ENCODE results near the gene TMEM25. TPM values are rescaled to one million over a fixed set of nuclear protein-coding genes. Genes with fewer than 3 reads are reported as not detected.

The TMEM25 gene
- total and polyA plus RNA-seq, 2 of the 13 experiments (the other 11 are each of a cell fraction or from before 2014, with no cell fraction given), result 7.5 to 17.2 TPM

DNA sequence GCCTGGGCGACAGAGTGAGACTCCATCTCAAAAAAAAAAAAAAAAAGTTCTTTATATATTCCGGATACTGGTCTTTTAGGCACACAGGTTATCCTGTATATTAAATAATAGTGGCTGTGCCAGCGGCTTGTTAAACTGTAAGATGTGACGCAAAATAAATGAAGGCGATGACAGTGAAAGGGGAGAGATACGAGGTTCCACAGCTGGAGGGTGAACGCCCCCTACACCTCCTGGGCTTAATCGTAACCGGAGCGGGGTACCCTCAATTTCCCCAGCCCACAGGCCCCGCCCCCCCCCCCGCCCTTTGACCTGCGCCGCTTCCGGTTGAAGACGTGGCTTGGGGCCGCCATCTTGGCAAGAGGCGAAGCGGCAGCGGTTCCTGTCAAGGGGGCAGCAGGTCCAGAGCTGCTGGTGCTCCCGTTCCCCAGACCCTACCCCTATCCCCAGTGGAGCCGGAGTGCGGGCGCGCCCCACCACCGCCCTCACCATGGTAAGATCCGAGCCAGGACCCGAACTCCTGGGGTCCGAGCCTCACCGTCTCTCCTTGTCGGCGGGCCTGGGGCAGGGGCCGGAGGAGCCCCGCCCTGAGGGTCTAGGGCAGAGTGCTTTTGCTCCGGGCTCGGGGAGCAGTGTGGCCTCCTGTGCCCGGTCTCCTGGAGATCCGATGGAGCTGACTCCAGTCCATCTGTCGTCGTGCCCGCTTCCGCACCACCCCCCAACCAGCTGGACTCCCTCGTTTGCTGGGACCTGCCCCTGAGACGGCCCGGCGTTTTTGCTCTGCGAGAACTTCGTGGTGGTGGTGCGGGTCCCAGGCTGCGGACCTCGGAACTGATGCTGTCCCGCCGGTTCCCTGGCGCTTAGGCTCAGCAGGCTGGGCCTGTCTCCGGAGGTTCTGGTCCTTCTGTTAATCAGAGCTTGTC lies 41.3 kb downstream of the TMEM25 start, which contains the start of gene ARCN1 (continued):
- TF ChIP-seq, protein P1, sequence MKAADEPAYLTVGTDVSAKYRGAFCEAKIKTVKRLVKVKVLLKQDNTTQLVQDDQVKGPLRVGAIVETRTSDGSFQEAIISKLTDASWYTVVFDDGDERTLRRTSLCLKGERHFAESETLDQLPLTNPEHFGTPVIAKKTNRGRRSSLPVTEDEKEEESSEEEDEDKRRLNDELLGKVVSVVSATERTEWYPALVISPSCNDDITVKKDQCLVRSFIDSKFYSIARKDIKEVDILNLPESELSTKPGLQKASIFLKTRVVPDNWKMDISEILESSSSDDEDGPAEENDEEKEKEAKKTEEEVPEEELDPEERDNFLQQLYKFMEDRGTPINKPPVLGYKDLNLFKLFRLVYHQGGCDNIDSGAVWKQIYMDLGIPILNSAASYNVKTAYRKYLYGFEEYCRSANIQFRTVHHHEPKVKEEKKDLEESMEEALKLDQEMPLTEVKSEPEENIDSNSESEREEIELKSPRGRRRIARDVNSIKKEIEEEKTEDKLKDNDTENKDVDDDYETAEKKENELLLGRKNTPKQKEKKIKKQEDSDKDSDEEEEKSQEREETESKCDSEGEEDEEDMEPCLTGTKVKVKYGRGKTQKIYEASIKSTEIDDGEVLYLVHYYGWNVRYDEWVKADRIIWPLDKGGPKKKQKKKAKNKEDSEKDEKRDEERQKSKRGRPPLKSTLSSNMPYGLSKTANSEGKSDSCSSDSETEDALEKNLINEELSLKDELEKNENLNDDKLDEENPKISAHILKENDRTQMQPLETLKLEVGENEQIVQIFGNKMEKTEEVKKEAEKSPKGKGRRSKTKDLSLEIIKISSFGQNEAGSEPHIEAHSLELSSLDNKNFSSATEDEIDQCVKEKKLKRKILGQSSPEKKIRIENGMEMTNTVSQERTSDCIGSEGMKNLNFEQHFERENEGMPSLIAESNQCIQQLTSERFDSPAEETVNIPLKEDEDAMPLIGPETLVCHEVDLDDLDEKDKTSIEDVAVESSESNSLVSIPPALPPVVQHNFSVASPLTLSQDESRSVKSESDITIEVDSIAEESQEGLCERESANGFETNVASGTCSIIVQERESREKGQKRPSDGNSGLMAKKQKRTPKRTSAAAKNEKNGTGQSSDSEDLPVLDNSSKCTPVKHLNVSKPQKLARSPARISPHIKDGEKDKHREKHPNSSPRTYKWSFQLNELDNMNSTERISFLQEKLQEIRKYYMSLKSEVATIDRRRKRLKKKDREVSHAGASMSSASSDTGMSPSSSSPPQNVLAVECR (CRISPR knock-in tag; IDR thresholded peaks at IDR 0.05; ENCODE audit: borderline replicate concordance), result peak; percentile 83
- TF ChIP-seq ZNF687 (CRISPR knock-in tag; IDR thresholded peaks at IDR 0.05), result peak; percentile 75
- TF ChIP-seq, protein P2, sequence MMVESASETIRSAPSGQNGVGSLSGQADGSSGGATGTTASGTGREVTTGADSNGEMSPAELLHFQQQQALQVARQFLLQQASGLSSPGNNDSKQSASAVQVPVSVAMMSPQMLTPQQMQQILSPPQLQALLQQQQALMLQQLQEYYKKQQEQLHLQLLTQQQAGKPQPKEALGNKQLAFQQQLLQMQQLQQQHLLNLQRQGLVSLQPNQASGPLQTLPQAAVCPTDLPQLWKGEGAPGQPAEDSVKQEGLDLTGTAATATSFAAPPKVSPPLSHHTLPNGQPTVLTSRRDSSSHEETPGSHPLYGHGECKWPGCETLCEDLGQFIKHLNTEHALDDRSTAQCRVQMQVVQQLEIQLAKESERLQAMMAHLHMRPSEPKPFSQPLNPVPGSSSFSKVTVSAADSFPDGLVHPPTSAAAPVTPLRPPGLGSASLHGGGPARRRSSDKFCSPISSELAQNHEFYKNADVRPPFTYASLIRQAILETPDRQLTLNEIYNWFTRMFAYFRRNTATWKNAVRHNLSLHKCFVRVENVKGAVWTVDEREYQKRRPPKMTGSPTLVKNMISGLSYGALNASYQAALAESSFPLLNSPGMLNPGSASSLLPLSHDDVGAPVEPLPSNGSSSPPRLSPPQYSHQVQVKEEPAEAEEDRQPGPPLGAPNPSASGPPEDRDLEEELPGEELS (CRISPR knock-in tag; IDR thresholded peaks at IDR 0.05), result no peak
- TF ChIP-seq, protein P3, sequence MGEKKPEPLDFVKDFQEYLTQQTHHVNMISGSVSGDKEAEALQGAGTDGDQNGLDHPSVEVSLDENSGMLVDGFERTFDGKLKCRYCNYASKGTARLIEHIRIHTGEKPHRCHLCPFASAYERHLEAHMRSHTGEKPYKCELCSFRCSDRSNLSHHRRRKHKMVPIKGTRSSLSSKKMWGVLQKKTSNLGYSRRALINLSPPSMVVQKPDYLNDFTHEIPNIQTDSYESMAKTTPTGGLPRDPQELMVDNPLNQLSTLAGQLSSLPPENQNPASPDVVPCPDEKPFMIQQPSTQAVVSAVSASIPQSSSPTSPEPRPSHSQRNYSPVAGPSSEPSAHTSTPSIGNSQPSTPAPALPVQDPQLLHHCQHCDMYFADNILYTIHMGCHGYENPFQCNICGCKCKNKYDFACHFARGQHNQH (CRISPR knock-in tag; IDR thresholded peaks at IDR 0.05), result no peak
- TF ChIP-seq PHB2 (IDR thresholded peaks at IDR 0.05; ENCODE audit: partially characterized antibody), result no peak
- TF ChIP-seq MXD4 (CRISPR knock-in tag; IDR thresholded peaks at IDR 0.05), result no peak
- TF ChIP-seq HOXA5 (CRISPR knock-in tag; IDR thresholded peaks at IDR 0.05), result no peak
- no peak for TF ChIP-seq FOXJ3 (CRISPR knock-in tag; IDR thresholded peaks at IDR 0.05; ENCODE audit: borderline replicate concordance)
- TF ChIP-seq CC2D1A (CRISPR knock-in tag; IDR thresholded peaks at IDR 0.05), result no peak
- TF ChIP-seq ARNT2 (CRISPR knock-in tag; IDR thresholded peaks at IDR 0.05; ENCODE audit: low read depth), result no peak; the same call in 1 of the 2 replicates
- peak; percentile 45; the same call in 1 of the 2 replicates for TF ChIP-seq WIZ (CRISPR knock-in tag; IDR thresholded peaks at IDR 0.05)
- no peak for TF ChIP-seq ZNF317 (CRISPR knock-in tag; IDR thresholded peaks at IDR 0.05)
- no peak for TF ChIP-seq SUZ12 (IDR thresholded peaks at IDR 0.05; ENCODE audit: low read depth, low read length)
- no peak for TF ChIP-seq TRIM24 (CRISPR knock-in tag; IDR thresholded peaks at IDR 0.05)
- peak; percentile 97 for TF ChIP-seq NR2C2 (CRISPR knock-in tag; IDR thresholded peaks at IDR 0.05; ENCODE audit: borderline replicate concordance)
- TF ChIP-seq ZNF790 (CRISPR knock-in tag; IDR thresholded peaks at IDR 0.05; ENCODE audit: borderline replicate concordance), result peak; percentile 58; the same call in 1 of the 2 replicates
- peak; percentile 27; the same call in 1 of the 2 replicates for TF ChIP-seq MED1 (CRISPR knock-in tag; IDR thresholded peaks at IDR 0.05)

Data from HepG2 (cell line).